ENCODE results near the gene GLRA3. TPM values are rescaled to one million over a fixed set of nuclear protein-coding genes. Genes with fewer than 3 reads are reported as not detected.

GLRA3 gene
- total and polyA plus RNA-seq, 2 donors (not counting 1 experiment from before 2014, with no cell fraction given) = not detected

GRCh38 chr4:174761451-174761850 is 67.6 kb downstream of the GLRA3 start:
- no peak for TF ChIP-seq EZH2 (IDR thresholded peaks at IDR 0.05; ENCODE audit: low read length, missing control alignments)
- TF ChIP-seq, protein P1, sequence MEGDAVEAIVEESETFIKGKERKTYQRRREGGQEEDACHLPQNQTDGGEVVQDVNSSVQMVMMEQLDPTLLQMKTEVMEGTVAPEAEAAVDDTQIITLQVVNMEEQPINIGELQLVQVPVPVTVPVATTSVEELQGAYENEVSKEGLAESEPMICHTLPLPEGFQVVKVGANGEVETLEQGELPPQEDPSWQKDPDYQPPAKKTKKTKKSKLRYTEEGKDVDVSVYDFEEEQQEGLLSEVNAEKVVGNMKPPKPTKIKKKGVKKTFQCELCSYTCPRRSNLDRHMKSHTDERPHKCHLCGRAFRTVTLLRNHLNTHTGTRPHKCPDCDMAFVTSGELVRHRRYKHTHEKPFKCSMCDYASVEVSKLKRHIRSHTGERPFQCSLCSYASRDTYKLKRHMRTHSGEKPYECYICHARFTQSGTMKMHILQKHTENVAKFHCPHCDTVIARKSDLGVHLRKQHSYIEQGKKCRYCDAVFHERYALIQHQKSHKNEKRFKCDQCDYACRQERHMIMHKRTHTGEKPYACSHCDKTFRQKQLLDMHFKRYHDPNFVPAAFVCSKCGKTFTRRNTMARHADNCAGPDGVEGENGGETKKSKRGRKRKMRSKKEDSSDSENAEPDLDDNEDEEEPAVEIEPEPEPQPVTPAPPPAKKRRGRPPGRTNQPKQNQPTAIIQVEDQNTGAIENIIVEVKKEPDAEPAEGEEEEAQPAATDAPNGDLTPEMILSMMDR (conservative IDR thresholded peaks at IDR 0.05 in 1 of 2, IDR thresholded peaks at IDR 0.05 in 1 of 2; ENCODE audit: low read depth in 1 of 2, low read length in 2 of 2) = no peak
- H3K4me1 ChIP-seq (ENCODE audit: control insufficient read depth, extremely low read depth, insufficient read depth, low read length) = no peaks in the 10 kb centered on the region
- no peaks in the 10 kb centered on the region for H3K9me3 ChIP-seq (ENCODE audit: control insufficient read depth, insufficient read depth, low read depth, low read length)
- no peak overlapping the region for H3K4me2 ChIP-seq (ENCODE audit: extremely low read depth, insufficient read depth, low read length)
- DNase-seq (ENCODE audit: low read depth in 2 of 2) = no peak
- H3K27me3 ChIP-seq (ENCODE audit: control insufficient read depth, insufficient read depth, low read length) = no peaks in the 10 kb centered on the region
- H3K9ac ChIP-seq (ENCODE audit: insufficient read depth, low read length) = no peak overlapping the region
- H3K36me3 ChIP-seq (ENCODE audit: control insufficient read depth, insufficient read depth, low read length) = no peaks in the 10 kb centered on the region
- H3K27ac ChIP-seq (ENCODE audit: insufficient read depth, low read length) = no peak overlapping the region
- no peak overlapping the region for H3K4me3 ChIP-seq (replicated peaks in 1 of 4; ENCODE audit: control extremely low read depth in 1 of 4, insufficient read depth in 1 of 4, low read depth in 3 of 4, low read length in 4 of 4)
- no peaks in the 10 kb centered on the region for H3K79me2 ChIP-seq (ENCODE audit: control insufficient read depth, insufficient read depth, low read length)
- no peak overlapping the region for H2AFZ ChIP-seq (ENCODE audit: low read length)
- no peaks in the 10 kb centered on the region for H4K20me1 ChIP-seq (ENCODE audit: control insufficient read depth, extremely low read depth, insufficient read depth, low read length)

DNA sequence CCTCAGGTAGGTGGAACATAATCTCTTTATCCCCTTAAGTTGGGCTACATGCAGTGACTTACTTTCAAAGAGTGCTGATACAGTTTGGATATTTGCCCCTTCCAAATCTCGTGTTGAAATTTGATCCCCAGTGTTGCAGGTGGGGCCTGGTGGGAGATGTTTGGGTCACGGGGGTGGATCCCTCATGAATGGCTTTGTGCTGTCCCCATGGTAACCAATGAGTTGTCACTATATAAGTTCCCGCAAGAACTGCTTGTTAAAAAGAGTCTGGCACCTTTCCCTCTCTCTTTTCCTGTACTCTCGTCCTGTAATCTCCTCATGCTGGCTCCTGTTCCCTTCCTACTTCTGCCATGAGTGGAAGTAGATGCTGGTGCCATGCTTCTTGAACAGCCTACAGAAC is 71.3 kb downstream of the GLRA3 start:
- TF ChIP-seq EZH2 (IDR thresholded peaks at IDR 0.05; ENCODE audit: low read length, missing control alignments) = no peak
- TF ChIP-seq, protein P1 (conservative IDR thresholded peaks at IDR 0.05 in 1 of 2, IDR thresholded peaks at IDR 0.05 in 1 of 2; ENCODE audit: low read depth in 1 of 2, low read length in 2 of 2) = no peak
- no peaks in the 10 kb centered on the region for H3K79me2 ChIP-seq (ENCODE audit: control insufficient read depth, insufficient read depth, low read length)
- H4K20me1 ChIP-seq (ENCODE audit: control insufficient read depth, extremely low read depth, insufficient read depth, low read length) = no peaks in the 10 kb centered on the region
- H3K27me3 ChIP-seq (ENCODE audit: control insufficient read depth, insufficient read depth, low read length) = no peaks in the 10 kb centered on the region
- no peaks in the 10 kb centered on the region for H3K4me1 ChIP-seq (ENCODE audit: control insufficient read depth, extremely low read depth, insufficient read depth, low read length)
- no peak overlapping the region for H3K27ac ChIP-seq (ENCODE audit: insufficient read depth, low read length)
- H3K4me3 ChIP-seq (replicated peaks in 1 of 4; ENCODE audit: control extremely low read depth in 1 of 4, insufficient read depth in 1 of 4, low read depth in 3 of 4, low read length in 4 of 4) = no peak overlapping the region
- H3K9ac ChIP-seq (ENCODE audit: insufficient read depth, low read length) = no peak overlapping the region
- no peak overlapping the region for H2AFZ ChIP-seq (ENCODE audit: low read length)
- H3K36me3 ChIP-seq (ENCODE audit: control insufficient read depth, insufficient read depth, low read length) = no peaks in the 10 kb centered on the region
- H3K4me2 ChIP-seq (ENCODE audit: extremely low read depth, insufficient read depth, low read length) = no peak overlapping the region
- H3K9me3 ChIP-seq (ENCODE audit: control insufficient read depth, insufficient read depth, low read depth, low read length) = no peaks in the 10 kb centered on the region
- DNase-seq (ENCODE audit: low read depth in 2 of 2) = no peak

GRCh38 chr4:174753021-174753420 is 76.0 kb downstream of the GLRA3 start:
- no peaks in the 10 kb centered on the region for H4K20me1 ChIP-seq (ENCODE audit: control insufficient read depth, extremely low read depth, insufficient read depth, low read length)
- no peak overlapping the region for H2AFZ ChIP-seq (ENCODE audit: low read length)
- no peak overlapping the region for H3K4me2 ChIP-seq (ENCODE audit: extremely low read depth, insufficient read depth, low read length)
- H3K9me3 ChIP-seq (ENCODE audit: control insufficient read depth, insufficient read depth, low read depth, low read length) = no peaks in the 10 kb centered on the region
- H3K27ac ChIP-seq (ENCODE audit: insufficient read depth, low read length) = no peak overlapping the region
- DNase-seq (ENCODE audit: low read depth in 2 of 2) = no peak
- no peaks in the 10 kb centered on the region for H3K79me2 ChIP-seq (ENCODE audit: control insufficient read depth, insufficient read depth, low read length)
- TF ChIP-seq, protein P1 (conservative IDR thresholded peaks at IDR 0.05 in 1 of 2, IDR thresholded peaks at IDR 0.05 in 1 of 2; ENCODE audit: low read depth in 1 of 2, low read length in 2 of 2) = no peak
- TF ChIP-seq EZH2 (IDR thresholded peaks at IDR 0.05; ENCODE audit: low read length, missing control alignments) = no peak
- no peak overlapping the region for H3K4me3 ChIP-seq (replicated peaks in 1 of 4; ENCODE audit: control extremely low read depth in 1 of 4, insufficient read depth in 1 of 4, low read depth in 3 of 4, low read length in 4 of 4)
- no peaks in the 10 kb centered on the region for H3K36me3 ChIP-seq (ENCODE audit: control insufficient read depth, insufficient read depth, low read length)
- H3K9ac ChIP-seq (ENCODE audit: insufficient read depth, low read length) = no peak overlapping the region
- H3K27me3 ChIP-seq (ENCODE audit: control insufficient read depth, insufficient read depth, low read length) = no peaks in the 10 kb centered on the region
- H3K4me1 ChIP-seq (ENCODE audit: control insufficient read depth, extremely low read depth, insufficient read depth, low read length) = no peaks in the 10 kb centered on the region
